ENCODE results near the gene RCVRN. TPM values are rescaled to one million over a fixed set of nuclear protein-coding genes. Genes with fewer than 3 reads are reported as not detected.

Gene RCVRN
- total and polyA plus RNA-seq, 5 donors = 0.27 to 1.4 (median 0.47) TPM

- no peaks in the 10 kb centered on the region for H3K4me1 ChIP-seq (ENCODE audit: control insufficient read depth, insufficient read depth, low read length)
- no peak for DNase-seq
Observed at GRCh38 chr17:9850151-9850550, 54.9 kb downstream of the RCVRN start.

More at GRCh38 chr17:9850151-9850550, 54.9 kb downstream of the RCVRN start:
- H3K27ac ChIP-seq (ENCODE audit: low read length) = no peak overlapping the region
- no peaks in the 10 kb centered on the region for H3K27me3 ChIP-seq (ENCODE audit: control insufficient read depth, insufficient read depth)
- ATAC-seq = no peak
- intact Hi-C loops (cut with DNase I) = no loop called here
- no peak overlapping the region for H3K4me3 ChIP-seq (ENCODE audit: low read length)
- no peaks in the 10 kb centered on the region for H3K9me3 ChIP-seq (ENCODE audit: control insufficient read depth, low read length)
- 88% methylated on average over 5 of the region's 5 CpGs for WGBS

Other genes starting within 250 kb of the RCVRN start
- gene DHRS7C, start 113.7 kb downstream of the RCVRN start, total RNA-seq = 100 to 1,000 TPM; 100 to 317 (median 205) TPM
- gene DHRS7C, start 113.7 kb downstream of the RCVRN start, polyA plus RNA-seq = 177 TPM
- not detected for gene GSG1L2, start 83.2 kb downstream of the RCVRN start, total RNA-seq
- gene GSG1L2, start 83.2 kb downstream of the RCVRN start, polyA plus RNA-seq = not detected
- 1 to 10 TPM in 1 of 4 donors, under 1 TPM in 3; 0.56 to 4.3 (median 0.79) TPM for gene GLP2R, start 79.3 kb downstream of the RCVRN start, total RNA-seq
- 0.77 TPM for gene GLP2R, start 79.3 kb downstream of the RCVRN start, polyA plus RNA-seq